PC-9 (cell line): ENCODE results near the gene RAB3B.

Source experiments
- EZH2 ChIP-seq: fragments of 200-600 bp; sonication (generic); IDR thresholded peaks from 2 replicates; pipeline ENCODE4 v1.8.0; 2017; ENCODE audit warnings: antibody characterized with exemption, low read depth
- TF ChIP-seq, protein P1 (sequence below): fragments of 200-600 bp; sonication (generic); conservative IDR thresholded peaks from 2 replicates; pipeline ENCODE4 v1.6.1; 2017; ENCODE audit warnings: mixed run types, antibody characterized with exemption, mild to moderate bottlenecking, moderate library complexity

DNA sequence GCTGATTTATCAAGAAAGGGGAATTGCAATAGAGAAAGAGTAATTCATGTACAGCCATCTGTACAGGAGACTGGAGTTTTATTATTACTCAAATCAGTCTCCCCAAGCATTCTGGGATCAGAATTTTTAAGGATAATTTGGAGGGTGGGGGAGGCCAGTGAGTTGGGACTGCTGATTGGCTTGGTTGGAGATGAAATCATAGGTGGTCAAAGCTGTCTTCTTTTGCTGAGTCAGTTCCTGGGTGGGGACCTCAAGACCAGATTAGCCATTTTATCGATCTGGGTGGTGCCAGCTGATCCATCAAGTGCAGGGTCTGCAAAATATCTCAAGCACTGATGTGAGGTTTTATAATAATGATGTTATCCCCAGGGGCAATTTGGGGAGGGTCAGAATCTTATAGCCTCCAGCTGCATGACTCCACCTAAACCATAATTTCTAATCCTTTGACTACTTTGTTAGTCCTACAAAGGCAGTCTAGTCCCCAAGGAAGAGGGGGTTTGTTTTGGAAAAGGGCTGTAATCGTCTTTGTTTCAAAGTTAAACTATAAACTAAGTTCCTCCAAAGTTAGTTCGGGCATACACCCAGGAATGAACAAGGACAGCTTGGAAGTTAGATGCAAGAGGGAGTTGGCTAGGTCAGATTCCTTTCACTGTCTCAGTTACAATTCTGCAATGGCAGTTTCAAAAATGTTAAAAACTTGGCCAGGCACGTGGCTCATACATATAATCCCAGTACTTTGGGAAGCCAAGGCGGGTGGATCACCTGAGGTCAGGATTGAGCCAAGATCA lies 16.9 kb upstream of the RAB3B start:
- TF ChIP-seq, protein P1, sequence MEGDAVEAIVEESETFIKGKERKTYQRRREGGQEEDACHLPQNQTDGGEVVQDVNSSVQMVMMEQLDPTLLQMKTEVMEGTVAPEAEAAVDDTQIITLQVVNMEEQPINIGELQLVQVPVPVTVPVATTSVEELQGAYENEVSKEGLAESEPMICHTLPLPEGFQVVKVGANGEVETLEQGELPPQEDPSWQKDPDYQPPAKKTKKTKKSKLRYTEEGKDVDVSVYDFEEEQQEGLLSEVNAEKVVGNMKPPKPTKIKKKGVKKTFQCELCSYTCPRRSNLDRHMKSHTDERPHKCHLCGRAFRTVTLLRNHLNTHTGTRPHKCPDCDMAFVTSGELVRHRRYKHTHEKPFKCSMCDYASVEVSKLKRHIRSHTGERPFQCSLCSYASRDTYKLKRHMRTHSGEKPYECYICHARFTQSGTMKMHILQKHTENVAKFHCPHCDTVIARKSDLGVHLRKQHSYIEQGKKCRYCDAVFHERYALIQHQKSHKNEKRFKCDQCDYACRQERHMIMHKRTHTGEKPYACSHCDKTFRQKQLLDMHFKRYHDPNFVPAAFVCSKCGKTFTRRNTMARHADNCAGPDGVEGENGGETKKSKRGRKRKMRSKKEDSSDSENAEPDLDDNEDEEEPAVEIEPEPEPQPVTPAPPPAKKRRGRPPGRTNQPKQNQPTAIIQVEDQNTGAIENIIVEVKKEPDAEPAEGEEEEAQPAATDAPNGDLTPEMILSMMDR = no peak
- no peak for TF ChIP-seq EZH2
